Left ventricle myocardium superior (tissue), 1 donor: ENCODE measurements around the gene SND1. TPM values are rescaled to one million over a fixed set of nuclear protein-coding genes. Genes with fewer than 3 reads are reported as not detected.
"Not testable (repeated sequence)": the region's sequence is repeated elsewhere in the genome, so short reads cannot be mapped to it uniquely, and the experiment has no call there.

Experiments used
- ATAC-seq: fragments of 200-7000 bp; cut with Tn5 transposase; one replicate; pipeline ENCODE4 v1.9.1; 2020; ENCODE audit warnings: mild to moderate bottlenecking, moderate library complexity
- DNase-seq: peaks from one replicate; pipeline ENCODE4 v3.0.0-alpha.2; 2020
- intact Hi-C: fragments of 100-400 bp; cut with micrococcal nuclease; formaldehyde crosslinking; loops from one replicate; pipeline ENCODE4 v1.11.0; 2022
- total RNA-seq: library from RNA; stranded (reverse); fragmentation: NEBNext Ultra II Directional; extraction: Animal tissue kit (Norgen Biotek cat#: 25700); gene quantifications from one replicate; pipeline ENCODE4 v1.2.1, GENCODE V29; 2021
- donor health status: DM: no; HTN: yes; CAD: no; lungs with severe emphysema.

SND1 gene
- total RNA-seq, 1 donor from 2014 or later, result 92.3 TPM

- DNase-seq, result no peak
- no peak for ATAC-seq
- intact Hi-C loops, result no loop called here
Observed at GRCh38 chr7:127813991-127814541, 162.1 kb downstream of the SND1 start.

DNA sequence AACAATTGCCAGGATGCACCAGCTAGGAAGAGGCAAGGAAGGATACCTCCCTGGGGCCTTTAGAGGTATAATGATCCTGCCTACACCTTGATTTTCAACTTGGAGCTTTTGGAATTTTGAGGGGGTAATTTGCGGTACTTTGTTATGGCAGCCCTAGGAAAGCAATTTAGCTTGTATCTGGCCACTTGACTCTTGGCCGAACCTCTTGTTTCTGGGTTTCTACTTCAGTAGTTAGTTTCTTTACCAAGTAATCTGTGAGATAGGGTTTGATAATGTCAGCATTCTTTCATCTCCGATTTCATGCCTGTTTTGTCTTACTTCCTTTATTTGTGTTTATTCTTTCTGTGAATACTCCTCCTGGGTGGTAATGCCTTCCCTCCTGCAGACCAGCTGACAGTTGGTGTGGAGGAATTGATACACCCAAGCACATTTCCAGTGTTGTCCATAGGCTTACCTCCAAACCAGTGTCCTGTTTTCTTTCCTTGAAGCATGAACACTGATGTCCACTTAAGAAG, 163.7 kb downstream of the SND1 start:
- DNase-seq, result no peak
- no peak for ATAC-seq
- intact Hi-C loops, result no loop called here

- no peak for DNase-seq
- no peak for ATAC-seq
- intact Hi-C loops, result no loop called here
Observed at GRCh38 chr7:127816354-127817190, 164.6 kb downstream of the SND1 start.

DNA sequence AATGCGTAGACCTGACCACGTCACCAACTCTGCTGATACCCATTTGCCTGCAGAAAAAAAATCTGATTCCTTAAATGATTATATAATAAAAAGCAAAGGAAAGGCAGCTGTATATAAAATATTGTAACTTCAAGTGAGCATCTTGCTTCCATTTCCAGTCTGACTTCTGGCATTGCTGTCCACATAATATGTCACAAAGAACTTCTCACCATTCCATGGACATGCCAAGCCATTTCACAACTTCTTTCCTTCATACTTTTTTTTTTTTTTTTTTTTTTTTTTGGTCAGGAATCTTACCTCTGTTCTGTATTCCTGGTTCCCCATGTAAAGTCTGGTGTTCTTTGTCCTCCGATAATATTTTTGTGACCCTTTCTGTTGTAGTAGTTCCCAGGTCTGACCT, 165.5 kb downstream of the SND1 start:
- no peak for DNase-seq
- ATAC-seq, result no peak
- intact Hi-C loops, result no loop called here

- DNase-seq (no peak), ATAC-seq (no peak)
- intact Hi-C loops, result no loop called here
Observed at GRCh38 chr7:127818306-127818705, 166.3 kb downstream of the SND1 start.

GRCh38 chr7:127819975-127820731, 168.2 kb downstream of the SND1 start:
- intact Hi-C loops, result no loop called here
- ATAC-seq, result no peak
- no peak for DNase-seq

- DNase-seq, result no peak
- intact Hi-C loops, result no loop called here
Observed at GRCh38 chr7:127820732-127821085, 168.7 kb downstream of the SND1 start.

GRCh38 chr7:127821146-127821545, 169.2 kb downstream of the SND1 start:
- intact Hi-C loops, result no loop called here
- DNase-seq, result no peak
- no peak for ATAC-seq

More at GRCh38 chr7:127820732-127821085, 168.7 kb downstream of the SND1 start:
- no peak for ATAC-seq

GRCh38 chr7:127822822-127823508, 171.0 kb downstream of the SND1 start:
- intact Hi-C loops, result no loop called here
- DNase-seq (no peak), ATAC-seq (no peak)

DNA sequence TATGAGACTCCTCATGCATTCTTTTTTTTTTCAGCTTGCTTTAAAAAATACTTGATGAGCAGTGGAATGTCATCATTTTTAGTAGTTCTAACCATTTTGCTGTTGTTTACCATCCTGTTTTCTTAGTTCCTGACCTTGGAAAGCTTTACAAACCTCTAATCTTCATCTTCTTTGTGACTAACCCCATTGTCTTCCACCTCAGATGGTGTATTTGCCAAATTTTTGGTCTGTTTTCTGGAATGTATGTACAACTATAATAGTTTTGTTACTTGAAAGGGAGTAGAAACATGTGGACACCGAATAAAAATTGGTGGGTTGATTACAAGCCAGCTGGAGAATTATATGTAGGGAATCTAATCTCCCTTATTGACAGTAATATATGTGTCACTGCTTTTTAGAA, 172.7 kb downstream of the SND1 start:
- ATAC-seq, result no peak
- DNase-seq, result no peak
- intact Hi-C loops, result no loop called here

GRCh38 chr7:127828843-127829500, 177.0 kb downstream of the SND1 start:
- ATAC-seq, result no peak
- DNase-seq, result no peak
- intact Hi-C loops, result no loop called here

DNA sequence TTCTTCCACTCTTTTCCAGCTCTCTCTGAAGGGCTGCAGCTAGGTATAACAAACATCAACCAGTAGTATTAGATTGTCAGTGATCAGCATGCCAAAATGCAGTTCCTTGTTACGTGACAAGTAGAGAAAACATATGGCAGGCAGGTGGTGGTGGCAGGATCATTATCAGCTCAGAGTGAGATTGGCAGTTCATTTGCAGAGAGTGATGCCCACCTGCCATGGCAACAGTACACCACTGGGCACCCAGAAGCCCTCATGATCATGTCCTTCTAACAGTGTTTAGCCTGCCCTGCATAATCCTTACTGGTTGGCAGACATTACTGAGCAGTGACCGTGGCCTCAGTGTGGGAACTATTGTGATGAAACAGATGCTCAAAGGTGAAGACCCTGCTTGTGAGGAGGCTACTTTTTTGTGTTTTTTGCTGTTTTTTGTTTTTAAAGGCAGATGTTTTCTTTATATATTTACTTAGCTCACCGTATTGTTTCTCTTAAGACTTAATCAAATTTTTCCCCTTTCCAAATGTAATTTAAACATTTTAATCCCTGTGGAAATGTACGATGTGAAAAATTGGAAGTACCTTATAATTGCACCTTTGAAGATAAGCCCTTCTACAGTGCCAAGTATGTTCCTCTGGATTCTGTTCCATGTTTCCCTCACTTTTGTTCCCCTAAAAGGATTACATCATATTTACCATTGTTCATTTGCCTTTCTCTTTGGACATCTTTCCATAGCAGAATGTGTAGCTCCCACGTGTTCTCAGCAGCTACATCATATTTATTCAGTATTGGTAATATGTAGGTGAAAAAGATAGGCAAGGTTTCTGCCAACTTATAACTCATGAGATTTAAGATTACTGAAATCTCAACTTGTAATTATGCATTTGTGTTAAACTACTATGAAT, 179.6 kb downstream of the SND1 start:
- DNase-seq (no peak), ATAC-seq (no peak)
- intact Hi-C loops, result no loop called here

GRCh38 chr7:127832592-127832991, 180.6 kb downstream of the SND1 start:
- ATAC-seq, result no peak
- intact Hi-C loops, result no loop called here
- DNase-seq, result no peak

- intact Hi-C loops, result no loop called here
- DNase-seq (no peak), ATAC-seq (no peak)
Observed at GRCh38 chr7:127833641-127834040, 181.6 kb downstream of the SND1 start.

GRCh38 chr7:127835679-127836078, 183.7 kb downstream of the SND1 start:
- intact Hi-C loops, result no loop called here

DNA sequence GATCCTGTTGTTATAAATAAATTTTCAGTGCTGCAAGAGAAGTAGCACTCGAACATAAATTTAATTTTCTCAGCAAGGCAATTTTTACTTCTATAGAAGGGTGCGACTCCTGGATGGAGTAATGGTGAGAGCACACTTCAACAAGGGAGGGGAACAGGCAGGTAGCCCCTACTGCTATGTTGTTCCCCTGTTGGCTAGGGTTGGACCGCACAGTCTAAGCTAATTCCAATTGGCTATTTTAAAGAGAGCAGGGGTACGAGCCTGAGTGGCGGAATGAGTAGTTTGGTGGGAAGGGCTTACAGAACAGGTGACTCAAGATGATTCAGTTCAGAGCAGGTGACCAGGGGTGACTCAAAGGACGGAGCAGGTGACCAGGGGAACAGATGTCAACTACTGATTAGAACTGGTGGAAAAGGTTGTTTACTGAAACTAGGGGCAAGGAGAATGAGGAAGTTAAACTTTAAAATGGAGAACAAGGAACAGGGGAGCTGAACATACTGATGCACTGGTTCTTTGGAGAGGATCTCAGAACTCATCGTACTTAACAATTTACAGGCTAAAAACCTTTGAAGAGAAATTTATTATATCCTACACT, 185.9 kb downstream of the SND1 start:
- ATAC-seq, intact Hi-C loops, DNase-seq: not testable (repeated sequence)

More at GRCh38 chr7:127835679-127836078, 183.7 kb downstream of the SND1 start:
- ATAC-seq (no peak), DNase-seq (no peak)

DNA sequence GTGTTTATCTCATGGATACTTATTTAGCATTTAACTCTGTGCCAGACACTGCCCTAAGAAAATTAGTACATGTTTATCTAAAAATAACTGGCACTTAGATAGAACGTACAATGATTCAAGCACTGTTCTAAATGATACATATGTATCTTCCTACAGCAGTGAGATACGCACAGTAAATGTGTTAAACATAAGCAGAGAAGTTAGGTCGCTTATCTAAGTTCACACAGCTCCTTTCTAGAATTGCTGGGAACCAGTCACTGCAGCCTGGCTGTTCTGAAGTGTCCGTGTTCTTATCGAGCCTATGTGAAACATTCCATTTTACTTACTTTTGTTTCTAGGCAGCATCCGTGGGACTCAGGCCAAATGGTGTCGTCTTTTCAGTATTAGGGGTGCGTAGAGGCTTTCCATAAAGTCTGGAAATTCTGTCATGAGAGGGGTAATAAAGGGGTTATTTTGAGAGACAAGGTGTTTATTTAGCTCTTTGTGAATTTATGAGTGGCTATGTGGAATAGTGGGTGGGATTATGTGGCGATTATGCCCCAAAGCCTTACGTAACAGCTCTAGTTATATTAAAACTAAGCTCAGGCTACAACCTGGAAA, 186.9 kb downstream of the SND1 start:
- DNase-seq, result peak; percentile 25
- peak; percentile 45 for ATAC-seq
- intact Hi-C loops, result no loop called here
